Measurements from ENCODE around the gene TAF1B. TPM values are rescaled to one million over a fixed set of nuclear protein-coding genes. Genes with fewer than 3 reads are reported as not detected.

Gene TAF1B
- total and polyA plus RNA-seq, 2 donors (not counting 3 experiments of a cell fraction or from before 2014, with no cell fraction given): 6.3 to 29.4 TPM

DNA sequence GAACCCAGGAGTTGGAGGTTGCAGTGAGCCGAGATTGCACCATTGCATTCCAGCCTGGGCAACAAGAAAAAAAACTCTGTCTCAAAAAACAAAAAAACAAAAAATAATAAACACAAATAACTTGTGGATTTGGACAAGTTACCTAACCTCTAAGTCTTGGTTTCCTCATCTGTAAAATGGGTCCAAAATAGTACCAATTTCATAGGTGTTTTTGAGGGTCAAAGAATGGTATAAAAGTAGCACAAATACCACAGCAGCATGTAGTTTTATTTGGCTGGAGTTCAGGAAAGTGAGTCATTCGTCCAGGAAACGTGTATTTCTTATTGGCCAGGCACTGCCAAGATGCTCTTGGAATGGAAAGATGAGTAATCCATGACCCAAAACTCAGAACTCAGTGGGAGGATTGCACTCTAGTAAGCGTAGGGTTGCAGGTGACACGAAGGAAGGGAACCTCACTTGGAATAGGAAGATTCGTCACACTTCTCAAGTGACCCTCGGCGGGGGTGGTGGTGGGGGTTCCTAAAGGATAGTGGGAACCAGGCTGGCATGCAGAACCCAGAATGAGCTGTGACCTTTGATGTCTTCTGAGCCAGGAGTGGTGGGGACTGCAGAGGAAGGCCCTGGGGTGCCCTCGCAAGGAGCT is 132.7 kb downstream of the TAF1B start:
- Histone ChIP-seq H3K4me1 (ENCODE audit: control insufficient read depth, extremely low read depth, insufficient read depth, low read length) (peaks cover 37% of the 10 kb centered on the region), H4K20me1 (replicated peaks; ENCODE audit: control insufficient read depth, extremely low read depth, insufficient read depth, low read length) (no peaks in the 10 kb centered on the region), H2AFZ (ENCODE audit: low read depth, low read length) (no peak overlapping the region), H3K27ac (ENCODE audit: insufficient read depth, low read depth, low read length) (peak overlapping the region; percentile 2), H3K4me3 (replicated peaks in 1 of 3; ENCODE audit: insufficient read depth in 1 of 3, low read depth in 1 of 3, low read length in 3 of 3) (no peak overlapping the region), H3K79me2 (ENCODE audit: control insufficient read depth, insufficient read depth, low read length) (no peaks in the 10 kb centered on the region), H3K9me1 (replicated peaks; ENCODE audit: control insufficient read depth, extremely low read depth, insufficient read depth, low read length) (no peaks in the 10 kb centered on the region), H3K27me3 (ENCODE audit: control insufficient read depth in 2 of 2, insufficient read depth in 2 of 2, low read length in 2 of 2) (no peaks in the 10 kb centered on the region), H3K4me2 (ENCODE audit: insufficient read depth, low read length) (peak overlapping the region; percentile 11), H3K9me3 (replicated peaks; ENCODE audit: control insufficient read depth, insufficient read depth, low read length) (no peaks in the 10 kb centered on the region), H3K36me3 (ENCODE audit: control insufficient read depth in 2 of 2, extremely low read depth in 1 of 2, insufficient read depth in 2 of 2, low read length in 2 of 2) (no peaks in the 10 kb centered on the region), H3K9ac (replicated peaks; ENCODE audit: extremely low read depth, insufficient read depth, low read length) (no peak overlapping the region)
- intact Hi-C loops (cut with micrococcal nuclease) (loop anchor here (1.0 kb wide), 2 partner anchors 16 to 133 kb away; partner anchors contain the start of gene TAF1B), dilution Hi-C loops (cut with MboI; ENCODE audit: extremely low pct_ligation_motif_present, low sequenced_read_pairs) (no loop called here)
- no peak for TF ChIP-seq POLR2A (IDR thresholded peaks at IDR 0.05; ENCODE audit: low read depth, low read length)
- TF ChIP-seq JUN (IDR thresholded peaks at IDR 0.05; ENCODE audit: borderline replicate concordance, insufficient read depth, insufficient read length, low read depth): peak; percentile 99
- TF ChIP-seq GATA2 (IDR thresholded peaks at IDR 0.05; ENCODE audit: insufficient read depth, insufficient read length, low read depth, low read length): no peak
- peak; percentile 98 for TF ChIP-seq FOS (IDR thresholded peaks at IDR 0.05; ENCODE audit: borderline replicate concordance, insufficient read depth, low read length)
- TF ChIP-seq, protein P1, sequence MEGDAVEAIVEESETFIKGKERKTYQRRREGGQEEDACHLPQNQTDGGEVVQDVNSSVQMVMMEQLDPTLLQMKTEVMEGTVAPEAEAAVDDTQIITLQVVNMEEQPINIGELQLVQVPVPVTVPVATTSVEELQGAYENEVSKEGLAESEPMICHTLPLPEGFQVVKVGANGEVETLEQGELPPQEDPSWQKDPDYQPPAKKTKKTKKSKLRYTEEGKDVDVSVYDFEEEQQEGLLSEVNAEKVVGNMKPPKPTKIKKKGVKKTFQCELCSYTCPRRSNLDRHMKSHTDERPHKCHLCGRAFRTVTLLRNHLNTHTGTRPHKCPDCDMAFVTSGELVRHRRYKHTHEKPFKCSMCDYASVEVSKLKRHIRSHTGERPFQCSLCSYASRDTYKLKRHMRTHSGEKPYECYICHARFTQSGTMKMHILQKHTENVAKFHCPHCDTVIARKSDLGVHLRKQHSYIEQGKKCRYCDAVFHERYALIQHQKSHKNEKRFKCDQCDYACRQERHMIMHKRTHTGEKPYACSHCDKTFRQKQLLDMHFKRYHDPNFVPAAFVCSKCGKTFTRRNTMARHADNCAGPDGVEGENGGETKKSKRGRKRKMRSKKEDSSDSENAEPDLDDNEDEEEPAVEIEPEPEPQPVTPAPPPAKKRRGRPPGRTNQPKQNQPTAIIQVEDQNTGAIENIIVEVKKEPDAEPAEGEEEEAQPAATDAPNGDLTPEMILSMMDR (IDR thresholded peaks at IDR 0.05; ENCODE audit: extremely low read depth in 1 of 2, insufficient read depth in 1 of 2, low read depth in 1 of 2, low read length in 2 of 2): no peak
- TF ChIP-seq, protein P2, sequence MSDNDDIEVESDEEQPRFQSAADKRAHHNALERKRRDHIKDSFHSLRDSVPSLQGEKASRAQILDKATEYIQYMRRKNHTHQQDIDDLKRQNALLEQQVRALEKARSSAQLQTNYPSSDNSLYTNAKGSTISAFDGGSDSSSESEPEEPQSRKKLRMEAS (IDR thresholded peaks at IDR 0.05; ENCODE audit: insufficient read depth, insufficient read length): no peak
- peak; percentile 69 for TF ChIP-seq POLR2AphosphoS5 (IDR thresholded peaks at IDR 0.05; ENCODE audit: insufficient read depth, low read depth, low read length)
- no peak for TF ChIP-seq MYC (IDR thresholded peaks at IDR 0.05; ENCODE audit: low read depth, low read length)
- TF ChIP-seq EZH2 (IDR thresholded peaks at IDR 0.05; ENCODE audit: borderline replicate concordance, low read depth, low read length, severe bottlenecking): no peak
- ChIA-PET CTCF (interaction anchor here (0.6 to 3.7 kb wide), 8 partner anchors 9 to 163 kb away, joined by 3 to 29 read pairs (median 4); no protein-coding TSS in a partner anchor), POLR2A (no interaction called here)
- BruUV-seq (replicated peaks): no TSS peak
- peak; percentile 97 for DNase-seq (ENCODE audit: low read depth, low spot score)
- FAIRE-seq: peak; percentile 91

Measured in endothelial cell of umbilical vein (primary cell).